ENCODE measurements around the gene LPCAT1.

DNA sequence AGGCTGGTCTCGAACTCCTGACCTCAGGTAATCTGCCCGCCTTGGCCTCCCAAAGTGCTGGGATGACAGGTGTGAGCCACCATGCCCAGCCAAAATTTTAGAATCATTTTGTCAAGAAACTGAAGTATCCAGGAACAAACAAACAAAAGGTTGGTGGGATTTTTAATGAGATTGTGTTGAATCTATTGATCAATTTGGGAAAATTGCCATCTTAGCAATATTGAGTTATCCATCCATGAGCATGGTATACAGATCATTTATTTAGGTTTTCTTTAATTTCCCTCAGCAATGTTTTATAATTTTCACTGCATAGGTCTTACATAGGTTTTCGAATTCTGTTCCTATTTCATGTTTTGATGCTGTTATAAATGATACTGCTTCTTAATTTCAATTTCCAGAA lies 5.7 kb upstream of the LPCAT1 start:
- TF ChIP-seq, protein P1, sequence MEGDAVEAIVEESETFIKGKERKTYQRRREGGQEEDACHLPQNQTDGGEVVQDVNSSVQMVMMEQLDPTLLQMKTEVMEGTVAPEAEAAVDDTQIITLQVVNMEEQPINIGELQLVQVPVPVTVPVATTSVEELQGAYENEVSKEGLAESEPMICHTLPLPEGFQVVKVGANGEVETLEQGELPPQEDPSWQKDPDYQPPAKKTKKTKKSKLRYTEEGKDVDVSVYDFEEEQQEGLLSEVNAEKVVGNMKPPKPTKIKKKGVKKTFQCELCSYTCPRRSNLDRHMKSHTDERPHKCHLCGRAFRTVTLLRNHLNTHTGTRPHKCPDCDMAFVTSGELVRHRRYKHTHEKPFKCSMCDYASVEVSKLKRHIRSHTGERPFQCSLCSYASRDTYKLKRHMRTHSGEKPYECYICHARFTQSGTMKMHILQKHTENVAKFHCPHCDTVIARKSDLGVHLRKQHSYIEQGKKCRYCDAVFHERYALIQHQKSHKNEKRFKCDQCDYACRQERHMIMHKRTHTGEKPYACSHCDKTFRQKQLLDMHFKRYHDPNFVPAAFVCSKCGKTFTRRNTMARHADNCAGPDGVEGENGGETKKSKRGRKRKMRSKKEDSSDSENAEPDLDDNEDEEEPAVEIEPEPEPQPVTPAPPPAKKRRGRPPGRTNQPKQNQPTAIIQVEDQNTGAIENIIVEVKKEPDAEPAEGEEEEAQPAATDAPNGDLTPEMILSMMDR (IDR thresholded peaks at IDR 0.05) = no peak
- TF ChIP-seq POLR2A (IDR thresholded peaks at IDR 0.05) = no peak

All from lower leg skin (tissue), 3 donors.